ENCODE measurements around the gene LIMCH1.

The LIMCH1 gene

DNA sequence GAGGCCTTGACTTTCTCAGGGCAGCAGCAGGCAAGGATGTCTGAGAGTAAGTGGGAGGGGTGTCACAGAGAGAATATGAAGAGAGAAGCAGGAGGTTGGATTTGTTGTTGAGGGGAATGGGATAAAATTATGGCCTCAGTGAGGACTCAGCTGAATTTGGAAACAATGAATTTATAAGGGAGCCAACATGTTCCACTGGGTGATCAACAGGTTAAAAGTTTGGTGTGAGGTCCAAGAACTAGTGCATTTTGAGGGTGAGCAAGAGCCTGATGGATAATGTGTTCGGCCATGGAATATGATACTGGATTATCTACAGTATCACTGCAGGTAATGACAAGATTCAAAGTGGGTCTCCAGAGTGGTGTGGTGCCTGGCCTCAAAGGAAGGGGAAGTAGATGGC, 33.5 kb downstream of the LIMCH1 start:
- DNase-seq, result no peak

DNA sequence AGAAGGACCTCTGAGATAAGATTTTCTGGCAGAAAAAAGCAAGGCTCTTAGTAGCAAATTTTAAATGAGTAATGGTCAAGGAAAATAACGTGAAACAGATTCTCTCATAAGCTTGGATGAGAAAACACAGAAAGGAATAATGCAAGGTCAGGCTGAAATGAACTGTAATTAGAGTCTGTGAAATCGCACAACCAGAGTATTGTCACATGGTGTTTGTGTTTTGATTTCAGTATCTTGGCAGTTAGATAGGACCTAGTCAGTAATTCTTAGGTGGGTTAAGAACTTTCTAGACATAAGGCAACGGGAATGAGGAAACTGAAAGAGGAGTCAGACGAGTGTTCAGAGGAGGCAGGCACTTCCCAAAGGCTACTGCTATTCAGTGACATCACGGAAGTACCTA, 34.6 kb downstream of the LIMCH1 start:
- DNase-seq, result no peak

DNA sequence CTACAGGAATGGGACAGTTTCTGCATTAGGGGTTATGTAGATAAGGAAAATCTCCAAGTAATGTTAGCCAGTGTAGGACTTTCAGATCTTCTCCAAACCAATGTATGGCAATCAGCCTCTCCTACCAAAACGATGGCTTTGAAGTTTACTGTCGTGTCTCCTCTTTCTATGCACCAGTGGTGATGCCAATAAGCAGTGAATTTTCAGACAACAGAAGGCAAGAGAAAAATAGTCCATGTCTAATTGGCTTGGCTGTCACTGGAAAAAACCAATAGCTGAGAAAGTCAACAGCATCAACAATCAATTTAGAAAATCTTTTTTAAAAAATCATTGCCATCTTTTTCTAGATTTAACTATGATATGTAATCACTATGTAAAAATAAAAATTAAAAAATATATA, 35.0 kb downstream of the LIMCH1 start:
- no peak for DNase-seq

DNA sequence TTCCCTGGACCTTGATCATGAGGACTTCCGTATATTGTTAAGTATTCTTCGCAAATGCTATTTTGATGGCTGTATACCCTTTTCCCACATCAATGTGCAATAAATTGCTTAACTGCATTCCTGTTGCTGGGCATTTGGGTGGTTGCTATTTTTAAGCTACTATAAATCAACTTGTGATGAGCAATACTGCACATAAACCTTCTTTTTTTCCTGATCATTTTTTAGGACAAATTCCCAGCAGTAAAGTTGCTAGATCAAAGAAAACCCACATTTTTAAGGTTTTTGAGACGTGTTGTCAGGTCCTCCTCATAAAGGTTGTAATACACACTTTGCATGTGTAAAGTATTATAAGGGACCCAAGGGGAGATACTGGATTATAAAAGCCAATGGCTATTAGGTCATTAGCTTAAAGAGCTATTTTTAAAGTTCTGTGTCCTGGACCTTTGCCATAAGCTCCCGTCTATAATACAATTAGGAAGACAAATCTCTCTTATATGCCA, 35.6 kb downstream of the LIMCH1 start:
- no peak for DNase-seq

DNA sequence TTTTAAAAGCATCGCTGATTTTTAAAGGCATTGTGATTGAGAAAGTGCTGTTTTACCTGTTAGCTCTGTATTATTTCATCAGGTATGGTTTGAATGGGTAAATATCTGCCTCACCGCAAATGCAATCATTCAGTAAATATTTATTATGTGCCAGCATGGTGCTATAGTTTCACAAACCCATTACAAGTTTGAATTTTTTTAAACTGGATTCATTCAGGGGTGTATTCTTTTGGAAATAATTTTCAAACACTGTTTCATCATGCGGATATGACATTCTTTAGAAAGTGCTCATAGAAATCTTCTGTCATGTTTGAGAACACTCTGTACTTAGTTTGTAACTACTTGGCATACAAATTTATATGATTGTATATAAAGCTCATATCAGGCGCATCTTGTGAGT, 37.2 kb downstream of the LIMCH1 start:
- no peak for DNase-seq

DNA sequence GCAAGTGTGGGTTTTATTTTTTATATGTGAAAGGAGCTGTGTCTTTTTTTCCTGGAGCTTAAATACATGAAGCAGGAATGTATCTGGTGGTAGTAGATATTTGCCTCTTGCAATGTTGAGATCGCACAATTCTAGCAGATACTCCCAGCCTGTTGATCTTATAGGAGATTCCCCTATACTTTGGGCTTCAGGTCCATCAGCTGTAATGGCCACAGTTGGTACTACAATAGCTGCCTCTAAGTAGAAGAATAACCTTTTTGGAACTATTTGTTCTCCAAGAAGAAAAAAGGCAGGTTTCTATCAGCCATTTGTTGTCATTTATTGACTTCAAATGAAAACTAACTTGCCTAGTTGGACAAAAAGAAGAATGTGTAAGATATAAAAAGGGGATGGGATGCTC, 37.7 kb downstream of the LIMCH1 start:
- no peak for DNase-seq

DNA sequence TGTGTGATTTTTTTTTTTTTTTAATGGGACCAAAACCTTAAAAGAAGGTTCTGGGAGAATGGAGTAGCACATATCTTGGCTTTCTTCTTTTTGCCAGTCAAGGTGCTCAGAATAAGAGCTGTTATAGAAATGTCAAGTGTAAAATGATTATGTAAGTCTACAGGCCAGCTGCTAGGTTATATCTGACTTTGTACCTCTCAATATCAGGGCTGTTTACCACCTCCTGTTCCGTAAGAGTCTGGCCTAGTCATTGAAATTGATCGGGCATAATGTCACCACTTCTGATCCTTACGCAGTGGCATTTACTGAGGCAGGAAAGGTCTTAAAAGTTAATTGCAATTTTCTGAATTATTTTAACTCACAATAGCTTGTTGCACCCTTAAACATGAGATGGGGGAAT, 41.1 kb downstream of the LIMCH1 start:
- no peak for DNase-seq

DNA sequence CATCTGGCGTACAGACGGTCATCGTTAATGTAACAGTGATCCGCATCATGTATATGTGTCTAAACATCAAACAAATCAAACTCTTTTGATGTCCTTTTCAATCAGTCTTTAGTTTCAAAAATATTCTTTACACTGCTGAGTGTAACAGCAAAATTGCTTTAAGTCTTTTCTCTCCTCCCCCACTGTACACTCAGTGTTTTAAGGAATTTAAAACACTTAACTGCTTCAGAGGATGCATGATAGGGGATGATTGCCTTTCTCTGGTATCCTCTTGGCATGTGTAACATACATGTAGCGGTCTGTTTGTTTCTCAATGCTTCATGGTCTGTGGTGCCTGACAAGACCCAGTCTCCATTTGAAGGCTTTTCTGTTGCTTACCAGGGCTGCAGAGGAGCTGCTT, 41.6 kb downstream of the LIMCH1 start:
- DNase-seq, result no peak

DNA sequence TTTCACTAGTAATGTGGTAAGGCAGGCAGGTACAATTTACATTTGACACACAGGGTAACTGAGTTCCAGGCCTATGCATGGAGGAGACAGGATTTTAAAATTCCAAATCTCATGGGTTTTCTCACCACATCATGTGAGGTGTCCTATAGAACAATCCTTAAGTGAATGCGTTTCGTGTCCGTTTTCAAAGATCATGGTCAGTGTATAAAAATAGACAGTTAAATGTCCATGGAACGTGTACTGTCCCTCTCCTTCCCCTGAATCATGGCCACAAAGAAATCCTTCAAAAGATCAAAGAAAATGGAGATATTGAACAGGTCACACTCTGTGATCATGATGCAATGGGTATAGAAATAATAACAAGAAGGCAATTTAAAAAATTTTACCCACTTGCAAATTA, 42.0 kb downstream of the LIMCH1 start:
- no peak for DNase-seq

DNA sequence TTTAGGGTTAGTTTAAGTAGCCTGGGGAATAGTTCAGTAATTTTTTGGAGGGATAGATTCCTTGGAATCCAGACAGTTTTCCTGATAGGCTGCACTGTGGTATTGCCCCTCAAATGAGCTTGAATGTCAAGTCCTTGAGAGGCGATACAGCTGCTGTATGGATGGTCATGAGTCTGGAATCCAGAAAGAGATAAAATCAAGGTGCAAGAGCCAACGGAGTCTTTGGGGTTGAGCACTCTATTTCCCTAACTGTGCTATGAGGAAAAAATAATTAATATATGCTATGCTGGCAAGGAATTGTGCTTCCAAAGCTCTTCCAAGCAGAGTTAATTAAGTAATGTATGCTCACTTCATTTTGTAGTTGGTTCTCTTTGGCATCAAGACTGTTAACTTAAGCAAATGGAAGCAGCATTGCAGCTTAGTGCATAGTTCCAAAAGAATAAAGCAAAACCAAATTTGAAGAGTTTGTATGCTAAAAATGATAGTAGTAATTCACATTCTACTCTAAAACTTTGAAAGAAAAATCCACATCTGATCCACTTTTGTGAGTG, 48.8 kb downstream of the LIMCH1 start:
- DNase-seq, result no peak

DNA sequence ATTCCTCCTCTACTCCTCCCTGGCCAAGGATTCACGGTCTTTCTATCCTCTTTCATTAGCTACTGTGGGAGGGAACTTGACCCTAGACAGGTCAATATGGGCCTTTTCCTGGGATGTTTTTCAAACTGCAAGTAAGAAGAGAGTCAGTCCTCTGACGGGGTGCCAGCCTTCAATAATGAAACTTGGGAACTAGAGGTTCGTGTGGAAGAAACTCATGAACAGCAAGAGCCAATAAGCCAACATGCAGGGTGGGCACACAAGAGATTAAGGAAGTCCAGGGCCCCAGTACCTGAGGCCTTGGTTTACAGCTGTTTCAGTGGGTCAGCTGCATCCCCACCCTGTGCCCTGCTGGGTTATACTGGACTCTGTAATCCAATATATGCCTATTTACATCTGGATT, 49.3 kb downstream of the LIMCH1 start:
- no peak for DNase-seq

DNA sequence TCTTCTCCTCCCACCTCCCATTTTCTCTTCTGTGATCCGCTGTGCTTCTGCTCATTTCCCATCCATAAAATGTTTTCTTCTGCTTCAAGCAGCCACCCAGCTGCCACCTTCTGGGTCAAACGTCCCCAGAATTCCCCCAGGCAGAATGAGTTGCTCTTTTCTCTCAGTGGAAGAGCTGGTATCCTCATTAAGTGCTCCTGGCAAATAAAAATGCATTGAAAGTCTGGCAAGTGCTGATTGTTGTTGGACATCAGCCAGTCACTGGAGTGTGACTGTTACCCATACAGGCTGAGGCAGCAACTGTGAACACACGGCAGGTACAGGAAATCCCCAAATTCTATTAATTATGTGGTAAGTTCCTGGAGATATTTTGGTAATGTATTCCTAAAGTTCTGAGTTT, 52.6 kb downstream of the LIMCH1 start:
- DNase-seq, result peak; percentile 86

DNA sequence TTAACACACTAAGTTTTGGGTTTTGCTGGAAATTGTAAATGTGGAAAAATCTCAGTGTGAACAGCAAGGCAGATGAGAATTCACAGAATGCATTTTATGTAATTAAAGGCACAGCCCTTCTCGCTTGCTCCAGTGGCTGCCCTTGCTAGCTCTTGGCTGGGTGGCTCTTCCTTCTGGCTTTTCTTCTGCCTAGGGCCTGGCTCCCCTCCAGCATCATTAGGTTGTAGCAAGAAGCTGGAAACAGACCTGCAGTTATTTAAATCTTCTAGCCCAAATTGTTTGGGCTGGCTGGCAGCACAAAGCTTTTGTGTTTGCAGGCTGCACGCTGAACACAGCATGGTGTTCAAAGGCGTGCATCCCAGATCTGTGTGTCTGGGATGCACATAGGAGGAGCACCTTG, 56.5 kb downstream of the LIMCH1 start:
- no peak for DNase-seq

DNA sequence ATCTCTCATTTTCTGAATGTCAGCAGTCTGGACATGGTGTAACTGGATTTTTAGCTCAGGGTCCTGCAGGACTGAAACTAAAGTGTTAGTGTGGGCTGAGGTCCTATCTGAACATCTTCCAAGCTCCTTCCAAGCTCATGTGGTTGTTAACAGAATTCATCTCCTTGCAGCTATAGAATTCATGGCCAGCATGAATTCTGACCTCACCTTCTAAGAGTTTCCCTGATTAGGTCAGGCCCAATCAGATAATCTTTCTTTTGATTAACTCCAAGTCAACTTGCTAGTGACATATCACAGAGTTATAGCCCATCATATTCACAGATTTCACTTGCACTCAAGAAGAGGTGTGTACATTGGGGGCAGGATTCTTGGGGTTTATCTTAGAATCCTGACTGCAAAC, 59.5 kb downstream of the LIMCH1 start:
- no peak for DNase-seq

DNA sequence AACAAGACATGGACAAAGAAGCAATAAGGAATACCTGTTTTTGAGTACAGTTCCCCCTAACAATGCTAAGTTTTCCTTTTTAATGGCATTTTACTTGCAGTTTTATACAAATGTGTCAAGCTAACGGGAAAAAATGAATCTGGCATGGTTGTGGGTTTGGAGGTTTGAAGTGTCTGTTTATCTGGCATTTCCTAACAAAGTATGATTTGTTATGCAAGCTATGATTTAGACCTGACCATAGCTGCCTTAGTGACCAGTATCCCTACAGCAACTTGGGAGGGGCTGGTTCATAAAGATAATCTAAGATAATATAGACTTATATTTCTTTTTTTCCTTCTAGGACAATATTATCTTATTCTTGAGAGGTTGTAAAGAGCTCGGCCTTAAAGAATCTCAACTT, 60.6 kb downstream of the LIMCH1 start:
- no peak for DNase-seq

DNA sequence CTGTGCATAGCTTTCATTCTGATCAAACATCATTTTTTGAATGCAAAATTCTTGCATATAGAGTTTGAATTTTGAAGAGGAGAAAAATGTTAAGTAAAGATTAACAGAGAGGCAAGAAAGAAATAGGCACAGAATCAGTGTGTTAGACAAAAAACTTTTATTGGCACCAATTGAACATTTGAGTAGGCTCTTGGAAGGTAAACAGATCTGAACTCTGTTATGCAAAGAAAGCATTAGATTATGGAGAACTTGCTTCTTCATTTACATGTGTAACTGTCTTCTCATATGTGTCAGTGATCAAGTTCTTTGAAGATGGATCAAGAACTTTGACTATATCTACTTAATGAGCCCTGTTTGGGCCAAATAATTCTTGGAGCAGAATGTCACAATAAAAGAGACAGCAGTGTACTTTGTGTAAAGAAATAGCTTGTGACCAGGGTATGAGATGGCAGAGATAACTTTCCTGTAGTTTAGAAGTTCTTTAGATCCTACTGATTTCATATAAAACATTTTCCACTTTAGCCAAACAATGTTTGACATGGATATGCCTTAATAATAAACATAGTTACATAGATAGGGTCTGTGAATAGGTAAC, 61.3 kb downstream of the LIMCH1 start:
- no peak for DNase-seq

DNA sequence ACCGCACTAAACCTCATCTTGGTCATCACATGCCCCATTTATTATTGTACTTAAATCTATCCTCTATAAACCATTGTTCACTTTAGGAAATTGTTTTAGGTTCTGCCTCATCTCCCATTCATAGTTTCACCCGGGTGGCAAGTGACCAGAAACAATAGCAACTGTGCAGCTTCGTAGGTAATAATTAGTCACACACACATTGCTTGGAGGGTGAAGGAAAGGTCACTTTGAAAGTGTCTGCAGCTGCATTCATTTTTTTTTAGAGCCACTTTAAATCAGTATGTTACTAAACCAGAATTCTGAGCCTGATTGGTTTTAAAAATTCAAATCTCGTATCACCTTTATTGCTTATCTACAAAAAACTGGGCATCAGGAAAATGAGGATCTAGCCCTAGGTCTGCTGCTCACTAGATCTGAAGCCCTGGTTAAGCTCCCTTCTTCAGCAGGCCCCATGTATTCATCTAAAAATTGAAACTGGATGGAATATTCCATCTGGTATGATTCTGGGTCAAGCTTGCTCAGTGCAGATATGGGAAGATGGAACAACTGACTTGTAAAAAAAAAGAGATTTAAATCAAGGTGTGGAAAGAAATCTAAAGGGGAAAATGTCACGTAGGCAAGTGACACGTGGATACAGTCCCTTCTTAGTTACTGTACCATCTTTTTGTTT, 62.4 kb downstream of the LIMCH1 start:
- DNase-seq, result peak; percentile 6

DNA sequence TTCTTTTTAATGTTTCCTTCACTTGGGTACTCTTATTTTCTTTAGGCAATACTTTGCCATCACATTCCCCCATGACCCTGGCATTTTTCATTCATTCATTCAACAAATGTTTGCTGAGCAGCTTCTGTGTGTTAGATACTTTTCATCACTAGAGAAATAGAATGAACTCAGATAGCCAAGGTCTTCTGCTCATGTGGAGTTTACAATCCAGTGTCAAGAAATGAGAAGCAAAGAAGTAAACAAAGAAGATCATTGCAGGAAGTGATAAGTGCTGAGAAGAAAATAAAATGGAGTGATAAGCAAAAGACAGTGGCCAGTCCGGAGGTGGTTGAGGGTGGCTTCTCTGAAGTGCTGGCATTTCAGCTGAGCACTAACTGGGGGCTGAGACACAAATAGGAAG, 63.1 kb downstream of the LIMCH1 start:
- no peak for DNase-seq

DNA sequence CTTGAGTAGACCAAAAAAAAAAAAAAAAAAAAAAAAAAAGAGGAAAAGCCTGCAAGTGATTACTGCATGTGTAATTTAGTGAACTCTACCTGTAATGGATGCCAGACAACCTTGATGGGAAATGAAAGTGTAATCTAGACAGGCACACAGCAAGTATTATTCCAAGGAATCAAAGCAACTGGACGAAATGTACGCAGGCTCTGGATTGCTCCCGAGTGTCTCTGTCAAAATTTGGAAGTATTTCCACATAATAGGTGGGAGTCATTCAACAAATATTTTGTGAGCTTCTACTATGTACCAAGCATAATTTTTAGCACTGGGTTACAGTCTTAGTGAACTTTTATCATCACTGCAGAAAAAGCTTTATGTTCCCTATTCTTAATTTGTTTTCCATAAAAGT, 64.2 kb downstream of the LIMCH1 start:
- no peak for DNase-seq

DNA sequence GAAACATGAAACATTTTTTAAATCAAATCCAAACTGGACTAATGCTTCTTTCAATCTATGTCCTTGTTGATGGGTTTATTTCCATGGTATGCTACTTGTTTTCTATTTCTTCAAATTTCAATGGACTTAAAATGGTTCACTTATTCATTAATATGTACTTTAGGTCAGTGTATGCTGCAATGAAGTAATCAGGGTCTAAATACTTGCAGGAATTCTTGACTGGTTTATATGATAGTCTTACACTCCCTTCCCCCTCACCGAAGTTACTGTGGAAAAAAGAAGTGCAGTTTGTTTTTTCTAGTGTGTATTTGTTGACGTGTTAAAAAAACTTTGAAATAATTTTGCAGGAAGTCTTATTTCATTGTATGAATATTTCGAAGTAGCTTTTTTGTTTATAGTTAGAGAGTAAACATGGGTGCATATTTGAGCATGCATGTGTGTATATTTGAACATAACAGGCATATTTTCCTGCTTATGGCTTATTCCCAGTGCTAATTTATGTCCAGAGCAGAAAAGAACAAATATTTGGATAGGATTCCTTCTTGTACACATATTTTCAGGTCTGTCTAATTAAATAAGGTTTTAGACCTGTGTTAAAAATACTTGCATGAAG, 65.0 kb downstream of the LIMCH1 start:
- DNase-seq, result no peak

DNA sequence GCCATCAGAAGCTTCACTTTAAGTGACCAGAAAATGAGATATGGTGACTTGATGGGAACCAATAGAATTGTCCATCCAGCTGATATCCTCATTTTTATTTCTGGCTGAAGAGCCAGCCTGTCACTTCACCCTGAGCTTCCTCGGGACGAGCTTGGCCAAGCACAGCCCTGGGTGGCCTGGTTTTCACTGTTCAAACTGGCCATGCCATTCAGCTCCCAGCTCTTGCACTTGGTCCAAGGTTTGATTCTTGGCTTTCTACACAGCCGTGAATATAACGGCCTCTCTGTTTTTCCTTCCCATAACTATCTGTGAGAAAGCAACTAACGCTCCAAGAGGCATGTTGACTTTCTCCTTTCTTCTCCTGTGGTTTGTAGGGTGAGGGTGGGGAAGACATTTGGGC, 71.9 kb downstream of the LIMCH1 start:
- no peak for DNase-seq

DNA sequence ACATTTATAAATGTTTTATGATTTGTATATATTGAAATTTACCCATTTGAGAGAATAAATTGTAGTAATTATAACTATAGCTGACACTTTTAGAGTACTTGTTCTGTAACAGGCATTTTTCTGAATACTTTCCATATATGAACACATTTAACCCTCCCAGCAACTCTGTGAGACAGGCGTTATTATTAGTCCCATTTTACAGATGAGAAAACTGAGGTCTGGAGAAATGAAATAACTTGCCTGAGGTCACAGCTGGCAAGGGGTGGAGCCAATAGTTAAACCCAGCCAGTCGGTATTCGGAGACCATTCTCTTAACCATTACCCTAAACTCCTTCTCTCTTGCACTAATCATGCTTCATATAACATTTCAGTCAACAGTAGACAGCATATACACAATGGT, 72.5 kb downstream of the LIMCH1 start:
- DNase-seq, result no peak

DNA sequence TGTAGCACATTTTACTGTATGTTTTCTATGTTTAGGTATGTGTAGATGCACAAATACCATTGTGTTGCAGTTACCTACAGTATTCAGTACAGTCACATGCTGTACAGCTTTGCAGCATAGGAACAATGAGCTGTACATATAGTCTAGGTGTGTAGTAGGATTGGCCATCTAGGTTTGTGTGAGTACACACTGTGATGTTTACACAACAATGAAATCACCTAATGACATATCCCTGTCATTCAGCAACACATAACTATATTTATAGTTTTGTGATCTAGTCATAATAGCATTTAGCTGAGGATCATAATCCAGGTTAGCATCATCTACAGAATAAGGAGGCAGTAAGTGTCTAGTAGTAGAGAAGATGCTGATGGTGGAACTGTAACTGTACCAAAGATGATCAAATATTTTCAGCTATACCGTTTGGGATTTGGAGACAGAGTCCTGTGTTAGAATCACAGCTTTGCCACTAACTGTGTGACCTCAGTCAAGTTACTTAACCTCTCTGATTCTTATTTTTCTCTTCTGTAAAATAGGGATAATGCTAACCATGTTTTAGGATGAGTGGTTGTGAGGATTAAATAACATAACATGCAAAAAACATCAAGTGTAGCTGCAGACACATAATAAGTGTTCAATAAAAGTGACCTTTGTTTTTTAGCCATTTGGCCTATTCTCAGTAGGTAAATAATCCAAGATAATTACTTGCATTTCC, 73.3 kb downstream of the LIMCH1 start:
- no peak for DNase-seq
